ENCODE data around the gene AFAP1. TPM values are rescaled to one million over a fixed set of nuclear protein-coding genes. Genes with fewer than 3 reads are reported as not detected.

Gene AFAP1
- total and polyA plus RNA-seq, 2 of the 4 experiments (the other 2 are of a cell fraction): 48.2 to 80.9 TPM

GRCh38 chr4:7983296-7983695 is 43.6 kb upstream of the AFAP1 start (continued):
- no peak for TF ChIP-seq ELK1 (IDR thresholded peaks at IDR 0.05; ENCODE audit: borderline replicate concordance, low read depth, low read length)

- intact Hi-C loops (cut with micrococcal nuclease) (loop anchor here (10.0 kb wide), 1 partner anchor 787 kb away; the partner anchor contains the start of gene SORCS2), in situ Hi-C loops (cut with MboI; ENCODE audit: low sequenced_read_pairs) (loop anchor here (10.0 kb wide), 1 partner anchor 217 kb away; no protein-coding TSS in a partner anchor), dilution Hi-C loops (cut with HindIII; ENCODE audit: low sequenced_read_pairs, unreplicated experiment) (no loop called here)
- Histone ChIP-seq H3K18ac (ENCODE audit: low read depth, low read length) (no peak overlapping the region), H3K4ac (ENCODE audit: low read depth, low read length) (no peak overlapping the region; the same call in 1 of the 2 replicates), H3K56ac (ENCODE audit: extremely low read depth, insufficient read depth, low read length) (no peak overlapping the region), H4K91ac (ENCODE audit: insufficient read depth, low read depth, low read length) (no peak overlapping the region), H2BK5ac (ENCODE audit: low read depth, low read length, poor library complexity, severe bottlenecking) (no peak overlapping the region), H2AFZ (replicated peaks; ENCODE audit: low read length, poor library complexity) (no peak overlapping the region), H3K36me3 (ENCODE audit: control insufficient read depth, insufficient read depth, low read length) (no peaks in the 10 kb centered on the region), H3K4me2 (ENCODE audit: low read depth, low read length) (no peak overlapping the region), H4K20me1 (ENCODE audit: insufficient read depth, low read length) (no peaks in the 10 kb centered on the region), H4K8ac (ENCODE audit: low read depth in 2 of 2, low read length in 2 of 2) (no peak overlapping the region), H3K9me1 (ENCODE audit: insufficient read depth, low read length) (peaks cover 8% of the 10 kb centered on the region), H3K23ac (ENCODE audit: low read depth, low read length) (no peak overlapping the region), H3K4me3 (ENCODE audit: insufficient read depth, low read depth, low read length) (no peak overlapping the region), H2BK20ac (ENCODE audit: low read depth, low read length) (no peak overlapping the region), H2BK15ac (ENCODE audit: low read depth, low read length) (no peak overlapping the region), H3K9me3 (ENCODE audit: control insufficient read depth, insufficient read depth, low read length) (no peaks in the 10 kb centered on the region), H3K9ac (ENCODE audit: low read depth, low read length) (no peak overlapping the region), H3K27me3 (ENCODE audit: control insufficient read depth, insufficient read depth, low read length) (no peaks in the 10 kb centered on the region), H3K79me1 (ENCODE audit: low read depth in 1 of 2, low read length in 2 of 2) (0 out of 4 replicates have a peak, but pooled peaks cover 0 to 5% of the 10 kb centered on the region in 2 experiments), H3K27ac (ENCODE audit: insufficient read depth, low read length) (no peak overlapping the region), H3K14ac (replicated peaks; ENCODE audit: low read depth, low read length) (no peak overlapping the region), H3K4me1 (ENCODE audit: control insufficient read depth, insufficient read depth, low read length) (peaks cover 28% of the 10 kb centered on the region), H2AK9ac (replicated peaks; ENCODE audit: low read depth, low read length, poor library complexity) (no peak overlapping the region), H4K5ac (ENCODE audit: low read depth, low read length) (no peak overlapping the region), H2BK120ac (ENCODE audit: low read depth, low read length) (peak overlapping the region; percentile 25; the same call in 1 of the 2 replicates), H2AK5ac (ENCODE audit: low read depth, low read length) (peak overlapping the region; percentile 43)
- 95% methylated on average over 4 of the region's 8 CpGs; no CpG with 5 or more reads in 1 of the 2 experiments for WGBS, 2 experiments (ENCODE audit: extremely low coverage in 2 of 2, insufficient read length in 1 of 2)
- POLR2A ChIA-PET (ENCODE audit: unreplicated experiment): no interaction called here
- CTCF ChIA-PET: interaction anchor here (0.7 kb wide), 1 partner anchor 43 kb away, joined by 4 read pairs; no protein-coding TSS in a partner anchor
- BruUV-seq (replicated peaks): no TSS peak
- no peak for DNase-seq
- no peak for ATAC-seq (ENCODE audit: low read depth)
- no peak for TF ChIP-seq MXI1 (IDR thresholded peaks at IDR 0.05; ENCODE audit: borderline replicate concordance, low read depth, low read length)
- TF ChIP-seq RAD21 (IDR thresholded peaks at IDR 0.05; ENCODE audit: low read length): no peak
- no peak for TF ChIP-seq MAZ (IDR thresholded peaks at IDR 0.05; ENCODE audit: borderline replicate concordance, low read depth, low read length)
- no peak for TF ChIP-seq SMC3 (IDR thresholded peaks at IDR 0.05; ENCODE audit: low read depth, low read length)
- no peak for TF ChIP-seq CEBPB (IDR thresholded peaks at IDR 0.05; ENCODE audit: low read depth, low read length)
- TF ChIP-seq NFE2L2 (IDR thresholded peaks at IDR 0.05; ENCODE audit: low read depth, low read length): no peak
- no peak for TF ChIP-seq CTCF (conservative IDR thresholded peaks at IDR 0.05; ENCODE audit: low read depth, low read length)
- TF ChIP-seq POLR2A (IDR thresholded peaks at IDR 0.05; ENCODE audit: low read depth, low read length): no peak
- no peak for TF ChIP-seq USF2 (IDR thresholded peaks at IDR 0.05; ENCODE audit: low read depth, low read length)
- no peak for TF ChIP-seq CHD1 (IDR thresholded peaks at IDR 0.05; ENCODE audit: low read depth, low read length)
- no peak for TF ChIP-seq RCOR1 (IDR thresholded peaks at IDR 0.05; ENCODE audit: insufficient replicate concordance, low read length)
- TF ChIP-seq RFX5 (IDR thresholded peaks at IDR 0.05; ENCODE audit: low read depth, low read length): no peak
These were observed 42.2 kb upstream of the AFAP1 start for GRCh38 chr4:7981738-7982394.

All from IMR-90 (cell line).